Measurements from ENCODE around the gene NSL1.
"Not testable (repeated sequence)": the region's sequence is repeated elsewhere in the genome, so short reads cannot be mapped to it uniquely, and the experiment has no call there.

The NSL1 gene

GRCh38 chr1:212749821-212750535 is 41.6 kb downstream of the NSL1 start:
- Histone ChIP-seq H3K4me3 (ENCODE audit: low read depth, low read length) (no peak overlapping the region), H3K9ac (ENCODE audit: low read depth, low read length) (no peak overlapping the region), H3K27me3 (ENCODE audit: control insufficient read depth, insufficient read depth, low read length) (no peaks in the 10 kb centered on the region), H3K27ac (ENCODE audit: low read depth, low read length) (no peak overlapping the region), H3K9me3 (ENCODE audit: control insufficient read depth, insufficient read depth, low read length) (no peaks in the 10 kb centered on the region), H3K36me3 (ENCODE audit: control insufficient read depth, insufficient read depth, low read length) (no peaks in the 10 kb centered on the region; the same call in 1 of the 2 replicates), H3K4me1 (ENCODE audit: control insufficient read depth, insufficient read depth, low read length) (peaks cover 34% of the 10 kb centered on the region)

DNA sequence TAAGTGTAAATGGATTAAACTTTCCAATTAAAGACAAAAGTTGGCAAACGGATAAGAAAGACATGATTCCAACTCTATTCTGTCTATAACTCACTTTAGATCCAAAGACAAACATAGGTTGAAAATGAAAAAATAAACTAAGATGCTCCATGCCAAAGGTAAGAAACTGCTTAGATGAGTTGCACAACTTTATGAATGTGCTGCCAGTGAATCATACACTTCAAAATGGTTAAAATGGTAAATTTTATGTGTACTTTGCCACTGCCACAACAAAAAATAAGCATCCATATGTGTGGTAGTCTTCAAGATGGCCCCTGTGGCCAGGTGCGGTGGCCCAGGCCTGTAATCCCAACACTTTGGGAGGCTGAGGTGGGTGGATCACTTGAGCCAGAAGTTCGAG is 45.0 kb downstream of the NSL1 start:
- Histone ChIP-seq H3K9me3 (ENCODE audit: control insufficient read depth, insufficient read depth, low read length) (no peaks in the 10 kb centered on the region), H3K4me3 (ENCODE audit: low read depth, low read length) (no peak overlapping the region), H3K4me1 (ENCODE audit: control insufficient read depth, insufficient read depth, low read length) (peaks cover 10% of the 10 kb centered on the region), H3K9ac (ENCODE audit: low read depth, low read length) (no peak overlapping the region), H3K27ac (ENCODE audit: low read depth, low read length) (no peak overlapping the region), H3K27me3 (ENCODE audit: control insufficient read depth, insufficient read depth, low read length) (no peaks in the 10 kb centered on the region), H3K36me3 (ENCODE audit: control insufficient read depth, insufficient read depth, low read length) (no peaks in the 10 kb centered on the region; the same call in 1 of the 2 replicates)

DNA sequence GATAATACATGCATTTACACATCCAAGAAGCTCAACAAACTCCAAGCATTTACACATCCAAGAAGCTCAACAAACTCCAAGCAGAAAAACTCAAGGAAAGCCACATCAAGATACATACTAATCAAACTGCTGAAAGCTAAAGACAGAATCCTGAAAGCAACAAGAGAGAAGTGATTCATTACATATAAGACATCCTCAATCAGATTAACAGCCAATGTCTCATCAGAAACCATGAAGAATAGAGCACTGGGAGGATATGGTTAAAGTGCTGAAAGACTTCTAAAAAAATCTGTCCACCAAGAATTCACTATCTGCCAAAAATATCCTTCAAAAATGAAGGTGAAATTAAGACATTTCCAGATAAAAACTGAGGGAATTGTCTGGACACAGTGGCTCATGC is 46.3 kb downstream of the NSL1 start:
- Histone ChIP-seq H3K9me3 (ENCODE audit: control insufficient read depth, insufficient read depth, low read length) (no peaks in the 10 kb centered on the region), H3K27ac (ENCODE audit: low read depth, low read length) (no peak overlapping the region), H3K27me3 (ENCODE audit: control insufficient read depth, insufficient read depth, low read length) (no peaks in the 10 kb centered on the region), H3K36me3 (ENCODE audit: control insufficient read depth, insufficient read depth, low read length) (peaks cover 4% of the 10 kb centered on the region; the same call in 1 of the 2 replicates), H3K9ac (ENCODE audit: low read depth, low read length) (no peak overlapping the region), H3K4me1 (ENCODE audit: control insufficient read depth, insufficient read depth, low read length) (peaks cover 4% of the 10 kb centered on the region), H3K4me3 (ENCODE audit: low read depth, low read length) (no peak overlapping the region)

DNA sequence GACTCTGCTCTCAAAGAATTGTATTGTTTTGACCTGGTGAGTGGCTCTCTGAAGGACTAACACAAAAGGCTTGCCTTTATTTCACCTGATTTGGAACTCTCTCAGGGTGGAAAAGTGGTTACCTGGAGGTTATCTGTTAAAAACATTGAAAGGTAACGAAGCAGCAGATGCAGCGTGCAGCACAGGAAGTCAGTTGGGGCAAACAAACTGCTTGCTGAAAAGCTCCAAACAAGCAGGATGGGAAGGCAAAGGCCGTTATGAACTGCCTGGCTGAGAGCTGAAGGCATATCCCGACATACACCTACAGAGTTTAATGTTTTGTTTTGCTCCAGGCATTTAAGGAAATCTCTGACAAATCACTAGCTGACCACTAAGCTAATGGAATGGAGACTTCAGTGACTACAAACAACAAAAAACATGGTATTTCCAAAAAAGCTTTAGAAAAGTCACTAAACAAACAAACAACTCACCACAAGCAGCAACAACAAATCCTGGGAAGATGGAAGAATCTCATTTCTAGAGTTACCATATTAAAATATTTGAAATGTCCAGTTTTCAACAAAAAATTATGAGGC is 47.6 kb downstream of the NSL1 start:
- H3K4me3 ChIP-seq (ENCODE audit: low read depth, low read length), result no peak overlapping the region
- H3K36me3 ChIP-seq (ENCODE audit: control insufficient read depth, insufficient read depth, low read length), result peaks cover 4% of the 10 kb centered on the region; the same call in 1 of the 2 replicates
- H3K27ac ChIP-seq (ENCODE audit: low read depth, low read length), result peak overlapping the region; percentile 42
- no peaks in the 10 kb centered on the region for H3K9me3 ChIP-seq (ENCODE audit: control insufficient read depth, insufficient read depth, low read length)
- no peaks in the 10 kb centered on the region; the same call in 1 of the 2 replicates for H3K4me1 ChIP-seq (ENCODE audit: control insufficient read depth, insufficient read depth, low read length)
- no peaks in the 10 kb centered on the region for H3K27me3 ChIP-seq (ENCODE audit: control insufficient read depth, insufficient read depth, low read length)
- no peak overlapping the region for H3K9ac ChIP-seq (ENCODE audit: low read depth, low read length)

GRCh38 chr1:212738330-212738729 is 53.2 kb downstream of the NSL1 start:
- H3K4me3 ChIP-seq (ENCODE audit: low read depth, low read length), result no peak overlapping the region
- H3K27me3 ChIP-seq (ENCODE audit: control insufficient read depth, insufficient read depth, low read length), result no peaks in the 10 kb centered on the region
- H3K9ac ChIP-seq (ENCODE audit: low read depth, low read length), result no peak overlapping the region
- no peaks in the 10 kb centered on the region for H3K9me3 ChIP-seq (ENCODE audit: control insufficient read depth, insufficient read depth, low read length)
- no peak overlapping the region for H3K27ac ChIP-seq (ENCODE audit: low read depth, low read length)
- peaks cover 8% of the 10 kb centered on the region; the same call in 1 of the 2 replicates for H3K36me3 ChIP-seq (ENCODE audit: control insufficient read depth, insufficient read depth, low read length)
- H3K4me1 ChIP-seq (ENCODE audit: control insufficient read depth, insufficient read depth, low read length), result no peaks in the 10 kb centered on the region

GRCh38 chr1:212737559-212737958 is 54.0 kb downstream of the NSL1 start:
- peaks cover 8% of the 10 kb centered on the region; the same call in 1 of the 2 replicates for H3K36me3 ChIP-seq (ENCODE audit: control insufficient read depth, insufficient read depth, low read length)
- no peak overlapping the region for H3K4me3 ChIP-seq (ENCODE audit: low read depth, low read length)
- H3K27me3 ChIP-seq (ENCODE audit: control insufficient read depth, insufficient read depth, low read length), result no peaks in the 10 kb centered on the region
- H3K27ac ChIP-seq (ENCODE audit: low read depth, low read length), result no peak overlapping the region
- H3K9ac ChIP-seq (ENCODE audit: low read depth, low read length), result no peak overlapping the region
- H3K4me1 ChIP-seq (ENCODE audit: control insufficient read depth, insufficient read depth, low read length), result no peaks in the 10 kb centered on the region
- no peaks in the 10 kb centered on the region for H3K9me3 ChIP-seq (ENCODE audit: control insufficient read depth, insufficient read depth, low read length)

DNA sequence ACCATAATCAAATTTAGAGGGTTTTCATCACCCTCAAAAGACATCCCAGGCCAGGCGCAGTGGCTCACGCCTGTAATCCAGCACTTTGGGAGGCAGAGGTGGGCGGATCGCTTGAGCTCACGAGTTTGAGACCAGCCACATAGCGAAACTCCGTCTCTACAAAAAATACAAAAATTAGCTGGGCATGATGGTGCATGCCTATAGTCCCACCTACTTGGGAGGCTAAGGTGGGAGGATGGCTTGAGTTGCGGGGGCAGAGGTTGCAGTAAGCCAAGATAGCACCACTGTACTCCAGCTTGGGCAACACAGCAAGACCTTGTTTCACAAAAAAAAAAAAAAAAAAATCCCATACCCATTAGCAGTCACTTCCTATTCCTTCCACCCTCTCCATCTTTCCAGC is 58.5 kb downstream of the NSL1 start:
- Histone ChIP-seq H3K4me3 (ENCODE audit: low read depth, low read length) (no peak overlapping the region), H3K27me3 (ENCODE audit: control insufficient read depth, insufficient read depth, low read length) (no peaks in the 10 kb centered on the region), H3K27ac (ENCODE audit: low read depth, low read length) (no peak overlapping the region), H3K9ac (ENCODE audit: low read depth, low read length) (no peak overlapping the region), H3K9me3 (ENCODE audit: control insufficient read depth, insufficient read depth, low read length) (no peaks in the 10 kb centered on the region), H3K4me1 (ENCODE audit: control insufficient read depth, insufficient read depth, low read length) (no peaks in the 10 kb centered on the region), H3K36me3 (ENCODE audit: control insufficient read depth, insufficient read depth, low read length) (peaks cover under 1% of the 10 kb centered on the region; the same call in 1 of the 2 replicates)

- Histone ChIP-seq H3K27me3 (ENCODE audit: control insufficient read depth, insufficient read depth, low read length) (no peaks in the 10 kb centered on the region), H3K27ac (ENCODE audit: low read depth, low read length) (no peak overlapping the region), H3K4me3 (ENCODE audit: low read depth, low read length) (no peak overlapping the region), H3K9me3 (ENCODE audit: control insufficient read depth, insufficient read depth, low read length) (no peaks in the 10 kb centered on the region), H3K4me1 (ENCODE audit: control insufficient read depth, insufficient read depth, low read length) (no peaks in the 10 kb centered on the region), H3K9ac (ENCODE audit: low read depth, low read length) (no peak overlapping the region), H3K36me3 (ENCODE audit: control insufficient read depth, insufficient read depth, low read length) (peaks cover 2% of the 10 kb centered on the region; the same call in 1 of the 2 replicates)
Observed at GRCh38 chr1:212731630-212732029, 59.9 kb downstream of the NSL1 start.

- no peaks in the 10 kb centered on the region for H3K4me1 ChIP-seq (ENCODE audit: control insufficient read depth, insufficient read depth, low read length)
- H3K27ac ChIP-seq (ENCODE audit: low read depth, low read length), result no peak overlapping the region
- peaks cover 3% of the 10 kb centered on the region; the same call in 1 of the 2 replicates for H3K36me3 ChIP-seq (ENCODE audit: control insufficient read depth, insufficient read depth, low read length)
- H3K4me3 ChIP-seq (ENCODE audit: low read depth, low read length), result no peak overlapping the region
- H3K27me3 ChIP-seq (ENCODE audit: control insufficient read depth, insufficient read depth, low read length), result no peaks in the 10 kb centered on the region
- no peaks in the 10 kb centered on the region; the same call in 1 of the 2 replicates for H3K9me3 ChIP-seq (ENCODE audit: control insufficient read depth, insufficient read depth, low read length)
- H3K9ac ChIP-seq (ENCODE audit: low read depth, low read length), result no peak overlapping the region
Observed at GRCh38 chr1:212728606-212729005, 63.0 kb downstream of the NSL1 start.

DNA sequence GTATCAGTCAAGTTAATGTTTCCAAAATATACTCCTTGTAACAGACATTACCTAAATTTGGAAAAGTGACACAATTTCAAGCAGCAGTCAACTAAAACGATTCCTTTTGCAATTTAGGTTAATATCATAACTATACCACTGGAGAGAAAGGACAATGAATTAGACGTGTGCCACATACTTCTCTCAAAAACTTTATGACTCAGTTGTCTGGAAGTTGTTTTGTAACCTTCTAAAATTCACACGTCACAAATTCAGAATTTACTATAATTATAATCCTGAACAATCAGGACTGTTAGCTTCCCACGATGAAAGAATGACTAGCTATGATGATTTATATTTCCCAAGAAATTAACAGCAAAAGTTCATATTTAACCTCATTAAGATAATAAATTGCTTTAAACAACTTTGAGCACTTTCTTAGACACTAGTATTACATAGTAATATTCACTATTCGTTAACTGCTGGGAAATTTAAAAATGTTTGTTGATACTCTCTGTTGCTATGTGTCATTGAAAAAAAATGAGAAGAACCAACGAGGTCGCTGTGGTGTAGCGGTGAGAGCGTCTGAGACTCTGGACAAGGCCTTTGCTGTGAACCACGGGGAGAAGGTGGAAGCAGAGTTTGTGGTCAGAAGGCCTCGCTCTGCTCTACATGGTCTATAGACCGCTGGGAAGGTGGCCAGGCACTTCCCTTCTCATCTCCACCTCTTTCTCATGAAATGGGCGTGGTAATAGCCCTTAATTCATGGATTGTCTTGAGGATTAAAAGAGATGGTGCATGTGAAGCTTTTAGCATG is 64.0 kb downstream of the NSL1 start:
- Histone ChIP-seq H3K27ac (ENCODE audit: low read depth, low read length) (no peak overlapping the region), H3K4me3 (ENCODE audit: low read depth, low read length) (no peak overlapping the region), H3K27me3 (ENCODE audit: control insufficient read depth, insufficient read depth, low read length) (no peaks in the 10 kb centered on the region), H3K36me3 (ENCODE audit: control insufficient read depth, insufficient read depth, low read length) (0 out of 2 replicates have a peak, but pooled peaks cover 3% of the 10 kb centered on the region), H3K4me1 (ENCODE audit: control insufficient read depth, insufficient read depth, low read length) (no peaks in the 10 kb centered on the region), H3K9ac (ENCODE audit: low read depth, low read length) (no peak overlapping the region), H3K9me3 (ENCODE audit: control insufficient read depth, insufficient read depth, low read length) (peaks cover 3% of the 10 kb centered on the region; the same call in 1 of the 2 replicates)

DNA sequence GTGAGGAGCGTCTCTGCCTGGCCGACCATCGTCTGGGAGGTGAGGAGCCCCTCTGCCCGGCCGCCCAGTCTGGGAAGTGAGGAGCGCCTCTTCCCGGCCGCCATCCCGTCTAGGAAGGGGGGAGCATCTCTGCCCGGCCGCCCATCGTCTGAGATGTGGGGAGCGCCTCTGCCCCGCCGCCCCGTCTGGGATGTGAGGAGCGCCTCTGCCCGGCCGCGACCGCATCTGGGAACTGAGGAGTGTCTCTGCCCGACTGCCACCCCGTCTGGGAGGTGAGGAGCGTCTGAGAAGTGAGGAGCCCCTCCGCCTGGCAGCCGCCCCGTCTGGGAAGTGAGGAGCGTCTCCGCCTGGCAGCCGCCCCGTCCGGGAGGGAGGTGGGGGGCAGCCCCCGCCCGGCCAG is 66.9 kb downstream of the NSL1 start:
- H3K36me3 ChIP-seq (ENCODE audit: control insufficient read depth, insufficient read depth, low read length); H3K9me3 ChIP-seq (ENCODE audit: control insufficient read depth, insufficient read depth, low read length); H3K4me3 ChIP-seq (ENCODE audit: low read depth, low read length); H3K27ac ChIP-seq (ENCODE audit: low read depth, low read length); H3K4me1 ChIP-seq (ENCODE audit: control insufficient read depth, insufficient read depth, low read length); H3K9ac ChIP-seq (ENCODE audit: low read depth, low read length); H3K27me3 ChIP-seq (ENCODE audit: control insufficient read depth, insufficient read depth, low read length): not testable (repeated sequence)

All from HUES48 (cell line).